MM.1S (cell line): ENCODE measurements around the gene ZNF526.

Source experiments
- DNase-seq: peaks from one replicate; pipeline ENCODE4 v3.0.0-alpha.2; 2015
- H2AFZ ChIP-seq: fragments of 300-600 bp; sonication (generic); 2 replicates; pipeline ENCODE4 v1.6.0; 2016; ENCODE audit warnings: antibody characterized with exemption, low read length
- H3F3A ChIP-seq: fragments of 300-600 bp; sonication (generic); 2 replicates; pipeline ENCODE4 v1.6.1; 2016; ENCODE audit warnings: mild to moderate bottlenecking, antibody characterized with exemption, low read length, moderate library complexity, mixed read lengths; ENCODE audit not compliant: insufficient read depth
- H3K27ac ChIP-seq: fragments of 300-600 bp; sonication (generic); 2 replicates; pipeline ENCODE4 v1.5.1; 2016; ENCODE audit warnings: mild to moderate bottlenecking, low read length
- H3K27me3 ChIP-seq: fragments of 300-600 bp; sonication (generic); replicated peaks from 2 replicates; pipeline ENCODE4 v1.6.0; 2016; ENCODE audit warnings: low read length; ENCODE audit not compliant: insufficient read depth
- H3K36me3 ChIP-seq: fragments of 300-600 bp; sonication (generic); replicated peaks from 2 replicates; pipeline ENCODE4 v1.6.1; 2016; ENCODE audit warnings: mild to moderate bottlenecking, low read length, mixed read lengths; ENCODE audit not compliant: insufficient read depth
- H3K4me1 ChIP-seq: fragments of 300-600 bp; sonication (generic); 2 replicates; pipeline ENCODE4 v1.6.1; 2016; ENCODE audit warnings: low read length, mixed read lengths
- H3K4me2 ChIP-seq: fragments of 300-600 bp; sonication (generic); 2 replicates; pipeline ENCODE4 v1.6.0; 2016; ENCODE audit warnings: low read depth, low read length
- H3K4me3 ChIP-seq: fragments of 300-600 bp; sonication (generic); 2 replicates; pipeline ENCODE4 v1.5.1; 2016; ENCODE audit warnings: low read length, mixed read lengths
- H3K79me2 ChIP-seq: fragments of 300-600 bp; sonication (generic); 2 replicates; pipeline ENCODE4 v1.6.1; 2016; ENCODE audit warnings: mixed run types, low read length, mixed read lengths
- H3K9ac ChIP-seq: fragments of 300-600 bp; sonication (generic); 2 replicates; pipeline ENCODE4 v1.6.1; 2016; ENCODE audit warnings: low read length, mixed read lengths
- H3K9me2 ChIP-seq: fragments of 300-600 bp; sonication (generic); replicated peaks from 2 replicates; pipeline ENCODE4 v1.6.1; 2016; ENCODE audit warnings: mild to moderate bottlenecking, low read length, mixed read lengths; ENCODE audit not compliant: insufficient read depth
- H3K9me3 ChIP-seq: fragments of 300-600 bp; sonication (generic); replicated peaks from 2 replicates; pipeline ENCODE4 v1.6.1; 2016; ENCODE audit warnings: mild to moderate bottlenecking, low read length, mixed read lengths; ENCODE audit not compliant: insufficient read depth
- H4K20me1 ChIP-seq: fragments of 300-600 bp; sonication (generic); 2 replicates; pipeline ENCODE4 v1.6.1; 2016; ENCODE audit warnings: mild to moderate bottlenecking, low read length, moderate library complexity, mixed read lengths; ENCODE audit not compliant: insufficient read depth
- CTCF ChIP-seq: fragments of 300-600 bp; sonication (generic); IDR thresholded peaks from 2 replicates; pipeline ENCODE4 v1.5.1; 2016; ENCODE audit warnings: antibody characterized with exemption, low read length, mixed read lengths
- EZH2 ChIP-seq: fragments of 300-600 bp; sonication (generic); optimal IDR thresholded peaks from 2 replicates; pipeline ENCODE3; 2017; ENCODE audit warnings: low read depth, mild to moderate bottlenecking, antibody characterized with exemption, low read length, mixed read lengths
- EZH2phosphoT487 ChIP-seq: fragments of 300-600 bp; sonication (generic); IDR thresholded peaks from 2 replicates; pipeline ENCODE4 v1.6.1; 2018; ENCODE audit warnings: antibody characterized with exemption, low read length

Gene ZNF526

GRCh38 chr19:42185277-42185676 is 34.8 kb upstream of the ZNF526 start:
- Histone ChIP-seq H3K4me2 (peak overlapping the region; percentile 22; the same call in 1 of the 2 replicates), H2AFZ (peak overlapping the region; percentile 25; the same call in 1 of the 2 replicates), H3K36me3 (no peaks in the 10 kb centered on the region), H3K9me3 (no peaks in the 10 kb centered on the region), H3K4me3 (no peak overlapping the region), H3K9me2 (no peaks in the 10 kb centered on the region), H3K9ac (no peak overlapping the region), H3K79me2 (no peaks in the 10 kb centered on the region), H3K4me1 (peaks cover 16% of the 10 kb centered on the region), H3F3A (peaks cover 5% of the 10 kb centered on the region; the same call in 1 of the 2 replicates), H3K27me3 (no peaks in the 10 kb centered on the region), H3K27ac (peak overlapping the region; percentile 0; the same call in 1 of the 2 replicates), H4K20me1 (no peaks in the 10 kb centered on the region)
- TF ChIP-seq EZH2phosphoT487 = no peak
- no peak for TF ChIP-seq CTCF
- peak; percentile 77 for DNase-seq

- H3K79me2 ChIP-seq = no peaks in the 10 kb centered on the region
- no peak overlapping the region for H3K4me3 ChIP-seq
- no peak overlapping the region for H3K4me2 ChIP-seq
- no peak for DNase-seq
- H4K20me1 ChIP-seq = no peaks in the 10 kb centered on the region
- peaks cover 5% of the 10 kb centered on the region; the same call in 1 of the 2 replicates for H3F3A ChIP-seq
- no peak overlapping the region for H2AFZ ChIP-seq
- H3K9ac ChIP-seq = no peak overlapping the region
- no peaks in the 10 kb centered on the region for H3K9me2 ChIP-seq
- no peaks in the 10 kb centered on the region for H3K27me3 ChIP-seq
- no peaks in the 10 kb centered on the region for H3K36me3 ChIP-seq
- H3K4me1 ChIP-seq = peaks cover 16% of the 10 kb centered on the region
- no peak overlapping the region for H3K27ac ChIP-seq
- no peak for TF ChIP-seq EZH2phosphoT487
- no peak for TF ChIP-seq EZH2
- no peaks in the 10 kb centered on the region for H3K9me3 ChIP-seq
These were observed 31.4 kb upstream of the ZNF526 start for GRCh38 chr19:42188665-42189064.

GRCh38 chr19:42189133-42189532 is 31.0 kb upstream of the ZNF526 start:
- Histone ChIP-seq H3K9ac (no peak overlapping the region), H3K4me2 (no peak overlapping the region), H3K27me3 (no peaks in the 10 kb centered on the region), H3K27ac (no peak overlapping the region), H3F3A (peaks cover 5% of the 10 kb centered on the region; the same call in 1 of the 2 replicates), H2AFZ (no peak overlapping the region), H3K9me3 (no peaks in the 10 kb centered on the region), H3K9me2 (no peaks in the 10 kb centered on the region), H4K20me1 (no peaks in the 10 kb centered on the region), H3K4me3 (no peak overlapping the region), H3K36me3 (no peaks in the 10 kb centered on the region), H3K4me1 (peaks cover 16% of the 10 kb centered on the region), H3K79me2 (no peaks in the 10 kb centered on the region)
- TF ChIP-seq EZH2phosphoT487 (no peak), EZH2 (no peak), CTCF (no peak)
- no peak for DNase-seq

- Histone ChIP-seq H3K9me3 (no peaks in the 10 kb centered on the region), H3K27me3 (no peaks in the 10 kb centered on the region), H3K9me2 (no peaks in the 10 kb centered on the region), H3K27ac (no peak overlapping the region), H4K20me1 (no peaks in the 10 kb centered on the region), H3K36me3 (no peaks in the 10 kb centered on the region), H3F3A (no peaks in the 10 kb centered on the region), H3K4me1 (no peaks in the 10 kb centered on the region), H3K4me2 (no peak overlapping the region), H3K79me2 (no peaks in the 10 kb centered on the region), H3K9ac (no peak overlapping the region), H3K4me3 (no peak overlapping the region), H2AFZ (no peak overlapping the region)
- no peak for DNase-seq
- TF ChIP-seq EZH2 = no peak
- TF ChIP-seq CTCF = no peak
- no peak for TF ChIP-seq EZH2phosphoT487
These were observed 28.8 kb upstream of the ZNF526 start for GRCh38 chr19:42191330-42191729.
